SKM-1 treated with dmso at 0.1 percent for 144 hours (cell line): ENCODE results near the gene UTS2B.
A peak's percentile ranks its signal among the peaks of the same experiment; 100 is the strongest.

Experiments used
- DNase-seq: peaks from one replicate; lab custom pipeline; 2025; ENCODE audit not compliant: unreplicated experiment; lab: John Stamatoyannopoulos, UW

UTS2B gene

GRCh38 chr3:191246034-191246433 is 84.3 kb downstream of the UTS2B start:
- peak; percentile 98 for DNase-seq

- peak; percentile 8 for DNase-seq
Observed at GRCh38 chr3:191244242-191244867, 86.0 kb downstream of the UTS2B start.

- DNase-seq: no peak
Observed at GRCh38 chr3:191240486-191240885, 89.8 kb downstream of the UTS2B start.

DNA sequence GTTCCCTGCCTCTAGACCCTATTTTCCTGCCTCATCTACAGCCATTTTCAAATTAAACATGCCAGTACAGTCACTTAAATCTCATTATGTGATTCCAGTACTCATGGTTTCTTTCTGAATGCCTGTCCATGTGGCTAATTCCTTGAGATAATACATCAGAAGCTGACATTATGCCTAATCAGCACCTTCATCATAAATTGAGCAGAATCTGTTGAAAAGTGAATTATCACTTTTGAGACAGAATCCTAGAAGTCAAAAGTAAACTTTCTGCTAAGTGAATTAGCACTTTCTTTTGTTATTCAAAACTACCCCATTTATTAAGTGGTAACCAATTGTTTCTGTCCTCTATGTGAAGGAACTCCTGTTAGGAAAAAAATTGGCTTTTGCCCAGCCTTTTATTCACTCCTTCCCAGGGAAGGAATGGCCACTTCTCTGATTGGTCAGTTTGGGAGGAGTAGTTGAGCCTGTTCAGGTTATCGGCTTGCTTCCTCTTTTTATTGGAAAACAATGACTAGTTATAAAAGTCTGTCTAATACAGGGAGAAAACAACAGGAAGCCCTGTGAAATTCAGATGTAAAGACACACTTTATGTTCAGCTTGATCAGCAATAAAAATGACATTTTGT is 90.8 kb downstream of the UTS2B start:
- DNase-seq: no peak

DNA sequence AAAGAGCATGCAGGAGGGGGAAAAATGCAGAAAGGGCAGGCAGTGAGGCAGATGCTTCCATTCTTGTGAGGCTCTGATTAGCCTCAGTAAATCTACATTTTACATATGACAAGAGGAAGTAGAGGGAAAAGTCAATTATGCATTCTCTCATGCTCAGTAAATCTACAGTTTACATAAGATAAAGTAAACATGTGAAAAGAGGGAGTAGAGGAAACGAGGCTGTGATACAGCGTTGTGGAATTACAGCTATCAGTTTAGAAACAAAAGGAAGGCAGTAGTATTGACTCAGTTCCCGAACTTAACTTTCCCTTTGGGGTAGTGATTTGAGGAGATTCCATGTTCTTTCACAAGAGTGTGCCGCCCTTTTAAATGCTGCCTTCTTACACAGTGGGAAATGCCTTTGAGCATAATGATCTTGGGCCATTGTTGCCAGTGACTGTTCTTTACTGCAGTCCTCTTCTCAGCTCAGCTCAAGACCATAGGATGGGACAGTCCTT is 92.0 kb downstream of the UTS2B start:
- DNase-seq: no peak

GRCh38 chr3:191237047-191237882 is 93.1 kb downstream of the UTS2B start:
- DNase-seq: no peak

GRCh38 chr3:191236646-191237045 is 93.7 kb downstream of the UTS2B start:
- no peak for DNase-seq

DNA sequence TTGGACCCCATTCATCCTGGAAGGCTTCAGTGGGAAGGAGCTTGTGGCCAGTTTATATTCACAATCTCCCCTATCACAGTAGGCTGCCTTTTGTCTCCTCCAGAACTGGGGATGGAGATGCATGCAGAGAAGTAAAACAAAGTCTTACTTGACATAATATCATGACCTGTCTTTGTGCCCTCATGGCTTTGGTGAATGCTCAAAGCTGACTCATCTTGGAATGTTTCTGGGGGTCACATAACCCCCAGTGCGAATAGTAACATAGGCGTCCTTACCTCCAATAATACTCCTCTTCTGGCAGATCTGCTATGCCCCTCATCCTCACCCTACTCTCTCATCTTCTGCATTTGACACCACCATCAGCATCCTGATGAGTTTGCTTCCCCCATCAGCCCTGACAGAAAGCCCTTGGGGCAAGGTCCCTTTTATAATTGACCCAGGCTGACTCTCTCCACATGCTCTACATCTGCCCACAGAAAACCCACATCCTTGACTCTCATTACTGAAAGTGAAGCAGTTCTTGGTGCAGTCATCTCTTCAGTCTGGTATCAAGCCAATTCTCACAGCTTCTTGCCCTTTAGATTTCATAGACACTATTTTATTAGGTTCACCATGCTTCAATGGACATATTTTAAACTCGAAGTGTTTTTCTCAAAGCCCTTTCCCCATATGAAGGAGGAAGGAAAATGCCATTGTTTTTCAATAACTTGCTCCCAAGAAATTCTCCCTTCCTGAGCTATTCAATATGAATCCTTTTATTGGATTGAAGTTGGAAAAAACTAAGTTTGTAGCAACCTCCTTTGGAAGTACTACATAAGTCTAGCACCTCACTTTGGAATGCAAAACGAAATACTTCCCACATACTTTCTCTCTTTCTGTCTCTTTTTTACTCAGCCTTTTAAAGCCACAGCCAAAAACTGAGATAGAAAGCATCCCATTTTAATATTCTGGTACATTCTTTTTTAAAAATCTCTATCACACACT is 94.7 kb downstream of the UTS2B start:
- no peak for DNase-seq

- no peak for DNase-seq
Observed at GRCh38 chr3:191234216-191234615, 96.1 kb downstream of the UTS2B start.

DNA sequence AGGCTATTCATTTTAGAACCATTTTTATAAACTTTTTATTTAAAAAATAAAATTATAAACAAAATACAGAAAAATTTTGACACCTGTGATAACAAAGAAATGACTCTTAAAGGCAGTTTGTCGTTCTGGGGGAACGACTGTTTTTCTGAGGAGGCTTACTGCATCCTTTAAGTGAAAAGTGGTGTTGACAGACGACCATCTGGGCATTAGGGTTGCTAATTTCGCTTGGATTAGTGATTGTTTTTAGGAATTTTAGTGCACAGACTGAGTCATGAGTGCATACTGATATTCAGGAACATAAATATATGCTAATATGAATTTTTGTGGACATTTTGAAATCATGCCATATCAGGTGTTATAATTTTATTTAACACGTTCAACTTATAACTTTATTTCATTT is 102.8 kb downstream of the UTS2B start:
- DNase-seq: no peak

DNA sequence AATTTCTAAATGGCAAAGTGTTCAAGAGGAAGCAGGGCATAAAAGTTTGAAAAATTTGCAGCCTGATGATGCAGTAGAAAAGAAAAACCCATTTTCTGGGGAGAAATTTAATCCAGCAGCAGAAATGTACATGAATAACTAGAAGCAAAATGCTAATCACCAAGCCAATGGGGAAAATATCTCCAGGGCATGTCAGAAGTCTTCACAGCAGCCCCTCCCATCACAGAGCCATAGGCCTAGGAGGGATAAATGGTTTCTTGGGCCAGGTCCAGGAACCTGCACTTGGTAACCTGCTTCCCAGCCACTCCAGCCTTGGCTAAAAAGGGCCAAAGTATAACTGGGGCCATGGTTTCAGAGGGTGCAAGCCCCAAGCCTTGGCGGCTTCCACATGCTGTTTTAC is 108.7 kb downstream of the UTS2B start:
- no peak for DNase-seq

- DNase-seq: no peak
Observed at GRCh38 chr3:191220908-191221307, 109.4 kb downstream of the UTS2B start.

DNA sequence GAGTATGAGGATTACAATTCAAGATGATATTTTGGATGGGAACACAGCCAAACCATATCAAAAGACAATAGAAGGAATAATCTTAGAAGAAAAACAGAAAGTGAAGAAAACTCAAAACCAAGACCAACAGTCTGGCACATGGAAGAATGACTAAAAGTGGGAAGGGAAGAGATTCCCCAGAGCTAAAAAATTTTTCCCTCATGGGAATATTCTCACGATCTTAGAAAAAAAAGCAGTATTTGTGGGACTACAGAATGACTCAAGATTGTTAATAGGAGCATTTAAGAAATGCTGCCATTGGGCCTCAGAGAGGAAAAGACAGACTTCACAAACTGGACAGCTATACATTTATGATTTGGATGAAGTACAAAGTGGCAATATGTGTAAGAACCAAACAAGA is 113.0 kb downstream of the UTS2B start:
- DNase-seq: no peak
